H9 (cell line): Measurements from ENCODE around the gene PAIP2. TPM values are rescaled to one million over a fixed set of nuclear protein-coding genes. Genes with fewer than 3 reads are reported as not detected.

Experiments
- DNase-seq: peaks from one replicate; pipeline ENCODE4 v3.0.0-alpha.2; 2017
- H2AFZ ChIP-seq: one replicate; pipeline ENCODE4 v1.6.1; 2013; ENCODE audit warnings: mild to moderate bottlenecking, low read length, control low read depth, moderate library complexity
- H2AK5ac ChIP-seq: 2 replicates; pipeline ENCODE4 v1.6.1; 2013; ENCODE audit warnings: low read length, control low read depth, mixed read lengths; ENCODE audit not compliant: insufficient read length
- H2BK120ac ChIP-seq: one replicate; pipeline ENCODE4 v1.6.1; 2013; ENCODE audit warnings: low read depth, mild to moderate bottlenecking, low read length, control low read depth, inconsistent platforms; ENCODE audit not compliant: poor library complexity, severe bottlenecking
- H2BK12ac ChIP-seq: 2 replicates; pipeline ENCODE4 v1.6.1; 2013; ENCODE audit warnings: low read length, control low read depth, mixed read lengths, low read depth; ENCODE audit not compliant: insufficient read length
- H2BK15ac ChIP-seq: 2 replicates; pipeline ENCODE4 v1.6.1; 2013; ENCODE audit warnings: low read depth, low read length, control low read depth
- H2BK20ac ChIP-seq: one replicate; pipeline ENCODE4 v1.6.1; 2013; ENCODE audit warnings: low read depth, mild to moderate bottlenecking, low read length, control low read depth, inconsistent platforms; ENCODE audit not compliant: poor library complexity, severe bottlenecking
- H2BK5ac ChIP-seq: 2 replicates; pipeline ENCODE4 v1.6.1; 2013; ENCODE audit warnings: low read length, control low read depth, mixed read lengths; ENCODE audit not compliant: insufficient read length
- H3K14ac ChIP-seq: 2 replicates; pipeline ENCODE4 v1.6.1; 2013; ENCODE audit warnings: low read length, control low read depth; ENCODE audit not compliant: insufficient read depth
- H3K18ac ChIP-seq: 2 replicates; pipeline ENCODE4 v1.6.1; 2013; ENCODE audit warnings: low read depth, mild to moderate bottlenecking, mixed read lengths, low read length, control low read depth; ENCODE audit not compliant: insufficient read length
- H3K23ac ChIP-seq: 2 replicates; pipeline ENCODE4 v1.6.1; 2013; ENCODE audit warnings: low read length, control low read depth, mixed read lengths, low read depth; ENCODE audit not compliant: insufficient read length
- H3K23me2 ChIP-seq: 2 replicates; pipeline ENCODE4 v1.6.1; 2013; ENCODE audit warnings: low read depth, mild to moderate bottlenecking, mixed read lengths, low read length, control low read depth; ENCODE audit not compliant: insufficient read length, poor library complexity, severe bottlenecking
- H3K27ac ChIP-seq: 2 replicates; pipeline ENCODE4 v1.5.1; 2013; ENCODE audit warnings: low read length, control low read depth, mixed read lengths, low read depth; ENCODE audit not compliant: insufficient read length
- H3K27me3 ChIP-seq: 2 replicates; pipeline ENCODE4 v1.6.1; 2013; ENCODE audit warnings: low read length, control low read depth, inconsistent platforms; ENCODE audit not compliant: insufficient read depth
- H3K4ac ChIP-seq: 2 replicates; pipeline ENCODE4 v1.6.1; 2013; ENCODE audit warnings: low read depth, mild to moderate bottlenecking, control low read depth, inconsistent platforms, low read length, moderate library complexity
- H3K4me1 ChIP-seq: 2 replicates; pipeline ENCODE4 v1.6.1; 2013; ENCODE audit warnings: low read length, control low read depth, inconsistent platforms; ENCODE audit not compliant: insufficient read depth
- H3K4me2 ChIP-seq: 2 replicates; pipeline ENCODE4 v1.6.1; 2013; ENCODE audit warnings: low read length, control low read depth, mixed read lengths; ENCODE audit not compliant: insufficient read length, insufficient read depth
- H3K56ac ChIP-seq: 2 replicates; pipeline ENCODE4 v1.6.1; 2013; ENCODE audit warnings: low read depth, mild to moderate bottlenecking, mixed read lengths, low read length, control low read depth; ENCODE audit not compliant: insufficient read length
- H3K79me1 ChIP-seq: 2 replicates; pipeline ENCODE4 v1.6.1; 2013; ENCODE audit warnings: low read depth, mild to moderate bottlenecking, moderate library complexity, low read length, control low read depth, inconsistent platforms; ENCODE audit not compliant: insufficient read depth, poor library complexity, severe bottlenecking
- H3K79me2 ChIP-seq: 2 replicates; pipeline ENCODE4 v1.6.1; 2013; ENCODE audit warnings: low read length, control low read depth, inconsistent platforms; ENCODE audit not compliant: insufficient read depth
- H3K9ac ChIP-seq: 2 replicates; pipeline ENCODE4 v1.6.1; 2013; ENCODE audit warnings: low read length, control low read depth, mixed read lengths; ENCODE audit not compliant: insufficient read length; ENCODE audit errors: extremely low read depth
- H3K9me3 ChIP-seq: one replicate; pipeline ENCODE4 v1.6.1; 2013; ENCODE audit warnings: low read depth, low read length, inconsistent platforms; ENCODE audit not compliant: control insufficient read depth
- H3T11ph ChIP-seq: one replicate; pipeline ENCODE4 v1.6.1; 2013; ENCODE audit warnings: mild to moderate bottlenecking, low read length, control low read depth, inconsistent platforms
- H4K20me1 ChIP-seq: one replicate; pipeline ENCODE4 v1.6.1; 2013; ENCODE audit not compliant: control insufficient read depth, insufficient read length, insufficient read depth
- H4K5ac ChIP-seq: 2 replicates; pipeline ENCODE4 v1.6.1; 2013; ENCODE audit warnings: low read depth, mild to moderate bottlenecking, mixed read lengths, low read length, control low read depth; ENCODE audit not compliant: insufficient read length
- H4K8ac ChIP-seq: replicated peaks from 2 replicates; pipeline ENCODE4 v1.6.1; 2013; ENCODE audit warnings: low read length, control low read depth, mixed read lengths, low read depth; ENCODE audit not compliant: insufficient read length
- H4K91ac ChIP-seq: 2 replicates; pipeline ENCODE4 v1.6.1; 2013; ENCODE audit warnings: low read depth, mild to moderate bottlenecking, moderate library complexity, mixed read lengths, low read length, control low read depth; ENCODE audit not compliant: insufficient read length
- H3K27ac Mint-ChIP-seq, 3 experiments: 2 replicates in 2 of 3; 3 replicates in 1 of 3; pipeline ENCODE4 v1.8.0; 2020 to 2021; ENCODE audit warnings: mixed read lengths in 3 of 3, mild to moderate bottlenecking in 1 of 3, moderate library complexity in 1 of 3
- H3K27me3 Mint-ChIP-seq: 2 replicates; pipeline ENCODE4 v1.8.0; 2021; ENCODE audit warnings: low read depth, mild to moderate bottlenecking, moderate library complexity, mixed read lengths
- H3K36me3 Mint-ChIP-seq, 3 experiments: 2 replicates in 2 of 3; 3 replicates in 1 of 3; pipeline ENCODE4 v1.8.0; 2020 to 2021; ENCODE audit warnings: low read depth in 3 of 3, mixed read lengths in 3 of 3; ENCODE audit not compliant: insufficient read depth in 1 of 3
- H3K4me1 Mint-ChIP-seq, 2 experiments: 2 replicates each; pipeline ENCODE4 v1.8.0; 2020; ENCODE audit warnings: mixed read lengths in 2 of 2
- H3K4me3 Mint-ChIP-seq, 2 experiments: 2 replicates in 1 of 2; 3 replicates in 1 of 2; pipeline ENCODE4 v1.8.0; 2020 to 2021; ENCODE audit warnings: mild to moderate bottlenecking in 2 of 2, mixed read lengths in 2 of 2, moderate library complexity in 1 of 2
- H3K9me3 Mint-ChIP-seq, 2 experiments: 2 replicates in 1 of 2; 3 replicates in 1 of 2; pipeline ENCODE4 v1.8.0; 2020; ENCODE audit warnings: mild to moderate bottlenecking in 2 of 2, mixed read lengths in 2 of 2, moderate library complexity in 1 of 2
- CTCF ChIP-seq: fragments of 200-600 bp; sonication (generic); conservative IDR thresholded peaks from 3 replicates; pipeline ENCODE4 v1.8.0; 2021; ENCODE audit warnings: antibody characterized with exemption, mild to moderate bottlenecking
- WGBS: extraction: QIAGEN DNeasy Blood & Tissue Kit; methylation state at CpG from one replicate; pipeline ENCODE4 v1.1.7; 2013; ENCODE audit warnings: missing lambda C conversion rate, low lambda C conversion rate, mixed read lengths; ENCODE audit not compliant: insufficient read length; ENCODE audit errors: extremely low coverage; 5-methylcytosine and 5-hydroxymethylcytosine counted together
- total RNA-seq: library from RNA; stranded (reverse); gene quantifications from 2 replicates; pipeline ENCODE4 v1.2.1, GENCODE V29; 2021

PAIP2 gene
- total RNA-seq, 1 experiment from 2014 or later, result 121 TPM

- no CpG with 5 or more reads among the region's 8 CpGs for WGBS
- no peak overlapping the region for H3K4me3 Mint-ChIP-seq
- H3K27ac Mint-ChIP-seq, result peak overlapping the region in 1 of 3 experiments; percentile 83; a peak in 1 of 7 replicates
These were observed 55.0 kb downstream of the PAIP2 start for GRCh38 chr5:139396691-139397090.

More at GRCh38 chr5:139396691-139397090, 55.0 kb downstream of the PAIP2 start:
- Histone ChIP-seq H3K27me3 (peaks cover 8% of the 10 kb centered on the region), H3K79me1 (no peaks in the 10 kb centered on the region), H3K23ac (no peak overlapping the region), H4K20me1 (no peaks in the 10 kb centered on the region), H4K8ac (no peak overlapping the region), H3K4ac (no peak overlapping the region), H3K14ac (no peak overlapping the region; the same call in 1 of the 2 replicates), H3K27ac (no peak overlapping the region), H2BK15ac (no peak overlapping the region), H4K91ac (no peak overlapping the region), H2BK20ac (no peak overlapping the region), H2AFZ (no peak overlapping the region), H2BK5ac (no peak overlapping the region), H3K4me2 (no peak overlapping the region), H3K56ac (no peak overlapping the region), H3K4me1 (peaks cover 4% of the 10 kb centered on the region; the same call in 1 of the 2 replicates), H3K9me3 (no peaks in the 10 kb centered on the region), H3K9ac (no peak overlapping the region), H3K23me2 (peaks cover 22% of the 10 kb centered on the region), H2BK120ac (no peak overlapping the region), H3T11ph (no peak overlapping the region), H3K18ac (no peak overlapping the region), H4K5ac (no peak overlapping the region), H3K79me2 (no peaks in the 10 kb centered on the region), H2AK5ac (no peak overlapping the region), H2BK12ac (no peak overlapping the region)
- peaks cover 28% of the 10 kb centered on the region for H3K27me3 Mint-ChIP-seq
- peaks cover 16 to 29% of the 10 kb centered on the region in 2 experiments for H3K4me1 Mint-ChIP-seq
- peaks cover 4 to 23% (median 16%) of the 10 kb centered on the region in 3 experiments for H3K36me3 Mint-ChIP-seq
- no peaks in the 10 kb centered on the region for H3K9me3 Mint-ChIP-seq
- DNase-seq, result no peak
- TF ChIP-seq CTCF, result no peak
